Fibroblast of pulmonary artery (primary cell): ENCODE measurements around the gene PRRX2.
A peak's percentile ranks its signal among the peaks of the same experiment; 100 is the strongest.
"Not testable (repeated sequence)": the region's sequence is repeated elsewhere in the genome, so short reads cannot be mapped to it uniquely, and the experiment has no call there.

Experiments
- DNase-seq: peaks from one replicate; pipeline ENCODE4 v3.0.0-alpha.2; 2010; ENCODE audit warnings: low read depth
- H3K4me3 ChIP-seq: replicated peaks from 2 replicates; pipeline ENCODE4 v1.5.1; 2011; ENCODE audit warnings: low read depth, mild to moderate bottlenecking, control low read depth, low read length, moderate library complexity
- TF ChIP-seq, protein P1 (sequence below): IDR thresholded peaks from 2 replicates; pipeline ENCODE4 v1.5.1; 2011; ENCODE audit warnings: mild to moderate bottlenecking, control low read depth, low read length, inconsistent platforms; ENCODE audit errors: missing control alignments

The PRRX2 gene

DNA sequence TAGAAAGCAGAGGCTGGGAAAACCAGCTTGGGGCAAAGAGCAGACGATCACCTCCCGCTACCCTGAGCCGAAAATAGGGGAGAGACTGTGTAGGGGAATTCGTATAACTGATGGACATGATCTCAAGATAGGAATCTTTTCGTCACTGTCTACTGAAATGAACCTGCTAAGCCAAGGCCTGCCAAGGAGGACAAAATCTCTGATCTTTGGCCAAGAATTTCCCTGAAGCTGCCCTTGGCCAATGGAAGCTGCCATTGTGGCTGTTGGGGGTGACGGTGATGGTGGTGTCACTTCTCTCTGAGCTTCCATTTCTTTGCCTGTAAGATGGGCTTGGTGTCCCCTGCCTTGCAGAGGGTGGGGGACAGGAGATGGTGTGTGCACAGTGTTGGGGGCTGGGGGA is 90.7 kb downstream of the PRRX2 start:
- DNase-seq, result no peak
- H3K4me3 ChIP-seq, result no peak overlapping the region
- TF ChIP-seq, protein P1, sequence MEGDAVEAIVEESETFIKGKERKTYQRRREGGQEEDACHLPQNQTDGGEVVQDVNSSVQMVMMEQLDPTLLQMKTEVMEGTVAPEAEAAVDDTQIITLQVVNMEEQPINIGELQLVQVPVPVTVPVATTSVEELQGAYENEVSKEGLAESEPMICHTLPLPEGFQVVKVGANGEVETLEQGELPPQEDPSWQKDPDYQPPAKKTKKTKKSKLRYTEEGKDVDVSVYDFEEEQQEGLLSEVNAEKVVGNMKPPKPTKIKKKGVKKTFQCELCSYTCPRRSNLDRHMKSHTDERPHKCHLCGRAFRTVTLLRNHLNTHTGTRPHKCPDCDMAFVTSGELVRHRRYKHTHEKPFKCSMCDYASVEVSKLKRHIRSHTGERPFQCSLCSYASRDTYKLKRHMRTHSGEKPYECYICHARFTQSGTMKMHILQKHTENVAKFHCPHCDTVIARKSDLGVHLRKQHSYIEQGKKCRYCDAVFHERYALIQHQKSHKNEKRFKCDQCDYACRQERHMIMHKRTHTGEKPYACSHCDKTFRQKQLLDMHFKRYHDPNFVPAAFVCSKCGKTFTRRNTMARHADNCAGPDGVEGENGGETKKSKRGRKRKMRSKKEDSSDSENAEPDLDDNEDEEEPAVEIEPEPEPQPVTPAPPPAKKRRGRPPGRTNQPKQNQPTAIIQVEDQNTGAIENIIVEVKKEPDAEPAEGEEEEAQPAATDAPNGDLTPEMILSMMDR, result no peak

DNA sequence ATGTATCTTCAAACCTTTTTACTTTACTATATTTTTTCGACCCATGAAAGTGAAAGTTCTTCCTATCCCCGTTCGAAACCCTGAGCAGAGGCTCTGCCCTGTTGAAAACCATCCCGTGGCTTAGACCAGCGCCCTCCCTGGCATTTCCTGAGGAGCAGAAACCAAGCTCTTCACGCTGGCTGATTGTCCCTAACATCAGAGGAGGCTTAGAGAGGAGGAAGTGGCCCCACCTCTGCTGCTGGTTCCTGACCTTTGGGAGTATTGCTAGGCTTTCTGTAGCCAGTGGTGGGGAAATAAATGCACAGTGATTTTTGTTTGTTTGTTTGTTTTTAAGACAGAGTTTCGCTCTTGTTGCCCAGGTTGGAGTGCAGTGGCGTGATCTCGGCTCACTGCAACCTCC is 91.6 kb downstream of the PRRX2 start:
- TF ChIP-seq, protein P1, result no peak
- no peak for DNase-seq
- H3K4me3 ChIP-seq, result no peak overlapping the region

DNA sequence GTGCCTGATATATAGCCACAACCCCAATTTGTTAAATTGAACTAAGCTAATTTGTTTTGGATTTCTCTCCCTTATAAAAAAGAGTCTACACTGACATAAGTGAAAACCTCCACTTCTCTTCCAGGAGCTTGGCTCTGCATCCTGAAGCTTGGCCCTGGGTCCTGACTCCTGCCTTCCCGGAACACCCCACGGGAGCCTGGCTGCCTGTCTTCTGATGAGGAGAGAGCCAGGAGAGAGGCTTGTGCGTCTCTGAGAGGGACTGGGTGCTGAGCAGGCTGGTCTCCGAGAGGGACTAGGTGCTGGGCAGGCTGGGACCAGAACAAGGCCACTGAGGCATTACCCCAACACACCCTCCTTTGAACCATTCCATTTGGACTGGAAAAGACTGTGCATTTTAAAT is 93.9 kb downstream of the PRRX2 start:
- no peak for DNase-seq
- no peak overlapping the region for H3K4me3 ChIP-seq
- TF ChIP-seq, protein P1, result no peak

DNA sequence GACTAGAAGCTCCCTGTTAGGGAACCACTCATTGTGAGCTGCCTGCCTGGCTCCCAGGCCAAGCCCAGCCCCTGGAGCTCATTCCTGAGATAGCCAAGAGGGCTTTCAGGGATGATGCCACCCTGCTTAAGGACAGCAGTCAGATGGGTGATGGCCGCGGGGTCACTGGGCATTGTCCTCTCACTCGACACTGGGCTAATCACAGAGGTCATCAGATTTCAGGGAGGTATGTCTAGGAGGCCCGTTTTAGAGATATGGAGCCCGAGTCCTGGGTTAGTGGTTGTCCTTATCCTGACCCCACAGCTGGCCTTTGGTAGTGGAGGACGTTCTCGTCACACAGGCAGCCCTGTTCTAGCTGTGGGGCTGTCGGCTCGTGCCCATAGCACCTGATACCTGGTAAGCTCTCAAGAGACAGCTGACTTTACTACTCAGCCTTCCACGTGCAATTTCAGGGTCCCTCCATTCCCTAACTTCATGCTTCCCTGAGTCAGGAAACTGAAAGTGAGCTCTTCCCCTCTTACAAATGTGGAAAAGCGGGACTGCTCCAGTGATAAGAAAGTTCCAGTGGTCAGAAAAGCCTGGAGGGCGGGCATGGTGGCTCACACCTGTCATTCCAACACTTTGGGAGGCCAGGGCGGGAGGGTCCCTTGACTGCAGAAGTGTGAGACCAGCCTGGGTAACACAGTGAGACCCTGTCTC is 94.5 kb downstream of the PRRX2 start:
- DNase-seq, result no peak
- TF ChIP-seq, protein P1, result no peak
- H3K4me3 ChIP-seq, result no peak overlapping the region

DNA sequence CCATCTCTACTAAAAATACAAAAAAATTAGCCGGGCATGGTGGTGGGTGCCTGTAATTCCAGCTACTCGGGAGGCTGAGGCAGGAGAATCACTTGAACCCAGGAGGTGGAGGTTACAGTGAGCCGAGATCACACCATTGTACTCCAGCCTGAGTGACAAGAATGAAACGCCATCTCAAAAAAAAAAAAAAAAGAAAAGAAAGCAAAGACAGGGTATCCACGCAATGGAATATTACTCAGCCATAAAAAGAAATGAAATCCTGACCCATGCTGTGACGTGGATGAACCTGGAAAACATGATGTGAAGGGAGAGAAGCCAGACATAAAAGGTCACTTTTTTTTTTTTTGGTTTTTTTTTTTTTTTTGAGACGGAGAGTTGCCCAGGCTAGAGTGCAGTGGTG is 95.3 kb downstream of the PRRX2 start:
- not testable (repeated sequence) for DNase-seq, H3K4me3 ChIP-seq

DNA sequence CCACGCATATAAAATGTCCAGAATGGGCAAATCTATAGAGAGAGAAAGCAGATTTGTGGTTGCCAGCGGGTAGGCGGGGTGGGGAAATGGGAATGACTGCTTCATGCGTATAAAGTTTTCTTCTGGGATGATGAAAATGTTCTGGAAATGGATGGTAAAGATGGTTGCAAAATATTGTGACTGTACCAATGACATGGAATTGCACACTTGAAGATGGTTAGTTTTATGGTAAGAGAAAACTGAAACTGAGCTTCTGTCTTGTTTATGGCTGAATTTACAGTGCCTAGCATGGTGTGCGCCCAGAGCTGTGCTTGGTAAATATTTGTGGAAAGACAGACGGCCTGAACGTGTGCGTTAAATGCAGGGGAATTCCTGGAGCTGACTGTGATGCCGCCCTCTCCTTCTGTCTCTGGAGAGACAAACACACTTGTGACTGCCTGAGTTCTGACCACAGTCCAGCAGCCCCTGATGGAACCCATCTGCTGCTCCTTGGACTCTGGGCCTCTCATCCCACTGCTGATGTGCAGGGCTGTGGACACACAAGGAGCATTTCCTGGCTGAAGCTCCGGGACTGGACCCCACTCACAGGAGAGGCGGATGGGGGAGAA is 96.0 kb downstream of the PRRX2 start:
- TF ChIP-seq, protein P1, result no peak
- DNase-seq, result peak; percentile 83
- H3K4me3 ChIP-seq, result no peak overlapping the region

DNA sequence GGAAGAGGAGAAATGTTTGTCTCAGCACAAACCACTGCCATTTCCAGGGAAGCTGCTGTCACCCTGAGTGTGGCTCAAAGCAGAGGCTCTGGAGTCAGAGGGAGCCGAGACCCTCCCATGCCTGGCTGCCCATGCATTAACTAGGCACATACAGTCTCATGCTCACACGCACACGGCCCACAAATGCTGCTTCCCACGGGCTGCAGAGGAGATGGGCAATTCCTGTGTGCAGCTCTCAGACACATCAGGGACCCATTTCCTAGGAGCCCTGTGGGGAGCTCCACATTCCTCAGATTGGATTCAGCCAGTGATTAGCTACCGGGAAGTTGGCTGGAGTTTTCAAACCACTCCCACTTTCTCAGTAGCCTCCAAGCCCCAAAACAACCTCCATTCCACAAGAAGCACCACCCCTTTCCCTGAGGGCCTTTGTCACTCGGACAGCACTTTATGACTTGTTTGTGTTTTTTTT is 96.5 kb downstream of the PRRX2 start:
- TF ChIP-seq, protein P1, result no peak
- H3K4me3 ChIP-seq, result no peak overlapping the region
- DNase-seq, result peak; percentile 82

DNA sequence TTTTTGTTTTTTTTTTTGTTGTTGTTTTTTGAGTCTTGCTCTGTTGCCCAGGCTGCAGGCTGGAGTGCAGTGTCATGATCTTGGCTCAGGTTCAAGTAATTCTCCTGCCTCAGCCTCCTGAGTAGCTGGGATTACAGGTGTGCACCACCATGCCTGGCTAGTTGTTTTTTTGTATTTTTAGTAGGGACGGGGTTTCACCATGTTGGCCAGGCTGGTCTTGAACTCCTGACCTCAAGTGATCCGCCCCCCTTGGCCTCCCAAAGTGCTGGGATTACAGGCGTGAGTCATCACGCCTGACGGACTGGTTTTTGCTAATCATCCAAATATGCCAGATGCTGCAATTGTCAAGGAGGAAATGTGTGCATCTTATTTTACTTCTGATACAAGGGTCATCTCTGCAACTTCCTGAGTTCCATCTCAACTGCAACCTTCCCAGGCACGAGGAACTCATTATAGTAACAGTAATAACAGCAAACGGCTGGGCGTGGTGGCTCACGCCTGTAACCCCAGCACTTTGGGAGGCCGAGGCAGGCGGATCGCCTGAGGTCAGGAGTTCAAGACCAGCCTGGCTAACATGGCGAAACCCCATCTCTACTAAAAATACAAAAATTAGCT is 97.0 kb downstream of the PRRX2 start:
- H3K4me3 ChIP-seq, result not testable (repeated sequence)
- DNase-seq, result peak; percentile 94
